GM10847 (cell line): Measurements from ENCODE around the gene ACOX2.

ENCODE experiments used
- POLR2A ChIP-seq: IDR thresholded peaks from 2 replicates; pipeline ENCODE4 v1.6.1; 2011; ENCODE audit not compliant: insufficient read length; ENCODE audit errors: extremely low read depth

Gene ACOX2

DNA sequence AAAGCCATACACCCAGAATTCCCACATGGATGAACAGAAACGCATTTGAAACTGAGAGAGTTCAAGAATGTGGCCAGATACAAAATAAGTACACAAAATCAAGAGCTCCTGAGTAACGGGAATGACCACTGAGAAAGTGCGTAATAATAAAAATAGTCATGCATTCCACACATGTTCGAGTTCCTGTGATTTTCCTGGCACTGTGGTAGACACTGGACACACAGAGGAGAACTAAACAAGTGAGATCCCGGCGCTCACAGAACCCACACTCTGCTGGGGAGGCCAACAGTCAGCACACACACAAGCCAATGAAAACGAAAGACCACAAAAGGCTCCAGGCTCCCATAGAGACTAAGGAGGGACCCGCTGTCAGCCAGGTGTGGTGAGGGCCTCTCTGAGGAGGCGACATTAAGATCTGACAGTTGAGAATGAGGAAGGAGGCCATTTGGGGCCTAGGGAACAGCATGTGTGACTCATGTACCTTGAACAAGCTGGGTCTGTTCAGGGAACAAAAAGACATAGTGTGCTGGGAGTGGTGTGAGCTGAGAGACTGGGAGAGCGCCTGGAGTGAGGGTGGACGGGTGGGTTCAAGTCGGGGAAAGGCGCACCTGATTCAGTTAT, 35.1 kb upstream of the ACOX2 start:
- no peak for TF ChIP-seq POLR2A

DNA sequence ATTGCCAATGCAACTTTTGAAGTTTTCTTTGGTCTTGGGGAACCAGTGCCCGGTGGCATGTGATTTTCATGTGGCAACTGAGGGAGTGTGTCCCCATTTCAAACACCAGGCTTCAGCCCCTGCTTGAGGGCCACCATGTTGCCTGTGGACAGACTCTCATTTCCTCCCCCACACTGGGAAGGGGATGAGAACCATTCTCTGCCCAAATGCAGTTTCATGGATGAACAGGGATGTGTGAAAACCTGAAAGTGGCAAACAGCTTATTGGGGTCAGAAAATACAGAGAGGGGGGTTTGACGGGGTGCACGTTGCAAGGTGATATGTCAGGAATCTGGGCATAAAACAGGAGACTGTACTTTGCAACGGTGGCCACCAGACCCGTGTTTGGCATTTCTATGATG, 33.9 kb upstream of the ACOX2 start:
- TF ChIP-seq POLR2A = no peak

DNA sequence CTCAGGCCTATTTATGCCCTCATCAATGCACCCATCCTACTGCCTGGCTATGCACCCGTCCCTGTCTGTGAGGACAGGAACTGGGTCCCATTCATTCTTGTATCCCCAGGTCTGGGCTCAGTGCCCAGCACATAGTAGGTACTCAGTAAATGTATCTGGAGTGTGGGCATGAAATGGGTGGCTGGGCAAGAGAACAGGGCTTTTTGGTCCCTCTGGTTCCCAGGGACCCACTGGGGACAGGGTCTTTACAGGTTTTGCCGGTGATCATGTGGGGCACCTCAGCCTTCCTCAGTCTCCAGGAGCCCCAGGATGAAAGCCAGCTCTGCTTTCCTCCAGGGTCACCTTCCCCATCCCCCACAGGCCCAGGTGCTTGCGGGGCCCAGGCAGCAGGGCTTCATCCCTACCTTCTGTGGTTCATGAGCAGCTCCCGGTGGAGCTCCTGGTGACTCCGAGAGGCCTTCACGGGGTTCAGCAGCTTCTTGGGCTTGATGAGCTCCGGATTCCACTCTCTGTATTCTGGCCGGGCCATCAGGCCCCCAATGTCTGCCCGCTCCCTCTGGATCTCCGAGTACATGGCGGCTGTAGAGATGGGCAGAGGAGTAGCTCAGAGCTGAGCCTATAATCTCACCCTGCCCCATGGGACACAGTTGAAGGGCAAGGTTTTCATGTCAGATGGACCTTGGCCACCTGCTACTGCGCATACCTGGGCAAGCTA, 32.5 kb upstream of the ACOX2 start:
- no peak for TF ChIP-seq POLR2A

DNA sequence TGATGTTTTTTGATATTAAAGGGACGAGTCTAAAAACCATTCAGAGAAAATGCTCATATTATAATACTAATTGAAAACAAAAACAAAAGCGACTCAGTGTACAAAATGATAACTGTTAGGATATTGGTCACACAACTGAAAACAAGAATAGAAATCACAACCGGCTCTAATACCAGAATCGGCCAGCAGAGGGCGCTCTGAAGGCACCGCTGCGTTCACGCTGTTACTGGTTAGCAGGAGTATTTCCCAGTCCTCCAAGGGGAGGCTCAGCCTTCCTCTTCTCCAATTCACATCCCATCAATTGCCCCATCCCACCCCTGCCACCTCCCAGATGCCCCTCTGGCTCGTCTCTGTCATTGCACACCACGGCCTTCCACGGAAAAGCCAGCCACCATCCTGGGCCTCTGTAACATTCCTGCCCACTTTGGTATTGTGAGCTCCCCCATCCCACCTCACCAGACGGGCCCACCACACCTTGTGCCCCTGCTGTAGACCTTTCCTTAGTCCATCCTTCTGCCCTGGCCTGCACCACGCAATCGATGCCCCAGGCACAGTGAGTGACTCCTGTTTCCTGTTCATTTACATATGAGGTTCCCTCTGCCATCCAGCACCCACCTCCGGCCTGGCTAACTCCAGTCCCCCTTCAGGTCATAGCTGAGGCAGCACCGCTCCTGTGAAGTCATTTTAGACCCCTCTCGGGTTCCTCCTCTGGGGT, 31.7 kb upstream of the ACOX2 start:
- no peak for TF ChIP-seq POLR2A

DNA sequence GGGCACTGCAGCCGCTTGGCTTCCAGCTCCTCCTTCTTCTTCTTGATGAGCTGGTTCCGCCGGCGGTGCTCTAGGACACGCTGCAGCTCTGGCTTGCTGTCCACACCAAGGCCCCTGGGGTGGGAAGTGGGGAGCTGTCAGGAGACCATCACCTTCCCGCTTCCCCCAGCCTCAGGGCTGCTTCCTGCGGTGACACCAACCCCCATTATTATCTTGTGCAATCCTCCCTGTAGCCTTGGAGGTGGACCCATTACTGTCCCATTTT, 30.2 kb upstream of the ACOX2 start:
- TF ChIP-seq POLR2A = no peak

DNA sequence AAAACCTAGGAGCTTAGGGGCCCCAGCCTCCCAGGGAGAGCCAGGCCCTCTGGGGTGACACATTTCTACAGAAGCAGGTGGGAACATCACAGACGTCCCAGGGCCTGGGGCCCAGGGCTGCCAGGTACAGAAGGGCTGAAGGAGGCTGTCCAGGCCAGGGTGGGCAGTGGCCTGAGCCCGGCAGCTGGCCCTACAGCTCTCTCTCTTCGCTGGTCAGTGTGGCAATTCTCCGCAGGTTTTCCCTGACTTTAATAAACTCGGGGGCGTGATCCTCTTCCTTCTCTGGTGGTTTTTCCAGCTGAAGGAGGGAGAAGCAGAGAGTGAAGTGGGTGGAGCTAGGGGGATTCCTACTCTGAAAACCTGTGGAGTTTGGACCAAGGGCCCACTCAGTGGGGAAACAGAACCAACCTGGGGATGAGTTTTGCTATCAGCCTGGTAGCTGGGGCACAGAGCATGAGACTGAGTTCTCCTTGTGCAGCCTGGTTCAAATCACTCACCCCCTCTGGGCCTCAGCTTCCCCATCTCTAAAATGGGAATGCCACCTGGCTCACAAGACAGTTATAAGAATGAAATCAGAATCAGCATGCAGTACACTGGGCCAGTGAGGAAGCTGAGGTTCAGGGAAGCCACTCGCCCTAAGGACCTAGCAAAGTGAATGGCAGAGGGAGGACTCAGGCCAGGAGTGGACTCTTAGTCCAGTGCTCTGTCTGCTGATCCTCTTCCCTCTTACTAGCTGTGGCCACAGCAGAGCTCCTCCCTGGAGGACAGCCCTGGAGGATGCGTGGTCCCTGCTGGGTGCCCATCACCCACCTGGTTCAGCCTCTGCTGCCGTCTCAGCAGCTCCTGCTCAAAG, 29.6 kb upstream of the ACOX2 start:
- TF ChIP-seq POLR2A = no peak

DNA sequence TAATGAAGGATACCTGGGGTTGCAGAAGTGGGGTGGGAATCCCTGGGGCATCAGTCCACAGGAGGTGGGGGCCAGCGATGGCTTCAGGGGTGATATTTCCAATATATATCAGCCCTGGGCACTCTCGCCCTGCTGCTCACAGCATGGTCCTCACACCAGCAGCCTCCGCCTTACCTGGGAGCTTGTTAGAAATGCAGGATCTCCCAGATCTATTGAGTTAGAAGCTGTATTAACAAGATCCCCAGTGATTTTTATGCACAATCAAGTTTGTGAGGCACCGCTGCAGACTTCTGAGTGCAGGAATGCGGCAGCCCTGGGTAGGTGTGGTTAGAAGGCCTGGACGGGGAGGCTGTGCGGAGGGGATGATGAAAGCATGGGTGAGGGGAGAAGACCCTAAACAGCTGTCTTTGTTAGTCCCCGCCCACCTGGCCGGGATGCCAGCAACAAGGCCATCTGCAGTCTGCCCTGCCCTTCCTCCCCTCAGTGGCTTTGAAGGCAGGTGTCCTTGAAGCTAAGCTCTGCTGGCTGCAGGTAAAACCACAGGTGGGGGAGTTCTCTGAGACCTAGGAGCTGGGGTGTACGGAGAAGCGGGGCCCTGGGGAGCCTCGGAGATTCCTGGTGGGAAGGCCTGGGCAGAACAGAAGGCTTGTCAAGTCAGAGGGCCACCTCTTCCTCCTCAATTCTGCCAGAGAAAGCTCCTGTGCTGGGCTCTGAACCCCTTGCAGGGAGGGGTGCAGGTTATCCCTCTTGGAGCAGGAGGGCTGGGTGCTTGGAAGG, 28.8 kb upstream of the ACOX2 start:
- no peak for TF ChIP-seq POLR2A

DNA sequence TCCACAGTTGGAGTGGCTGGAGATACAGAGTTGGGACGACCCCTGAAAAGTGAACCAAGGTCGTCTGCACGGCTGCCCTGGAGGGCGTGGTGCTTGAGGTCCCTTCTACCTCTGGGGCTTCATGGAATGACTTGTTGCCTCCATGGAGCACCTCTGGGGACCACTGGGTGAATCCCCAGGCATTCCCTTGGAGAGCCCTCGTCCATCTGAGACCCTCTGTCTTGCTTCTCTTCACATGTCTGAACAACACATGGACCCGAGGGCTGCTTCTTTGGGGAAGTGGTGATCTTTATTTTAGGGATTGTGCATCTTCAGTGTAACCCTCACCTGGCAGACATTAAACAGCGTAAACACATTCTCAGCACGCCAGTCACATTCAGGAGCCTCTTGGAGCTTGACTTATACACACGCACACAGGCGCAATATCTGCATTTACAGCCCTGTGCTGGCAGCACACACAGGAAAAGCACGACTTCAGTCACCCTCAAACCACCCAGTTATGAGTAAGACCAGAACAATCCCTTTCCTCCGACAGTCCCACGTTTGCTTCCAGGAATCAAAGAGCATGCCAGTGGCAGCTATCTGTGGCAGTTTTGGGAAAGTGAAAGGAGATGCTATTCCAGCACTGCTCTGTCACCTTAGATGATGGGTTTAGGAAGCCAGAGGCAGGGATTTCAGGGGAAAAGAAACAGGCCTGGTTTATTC, 27.6 kb upstream of the ACOX2 start:
- no peak for TF ChIP-seq POLR2A

DNA sequence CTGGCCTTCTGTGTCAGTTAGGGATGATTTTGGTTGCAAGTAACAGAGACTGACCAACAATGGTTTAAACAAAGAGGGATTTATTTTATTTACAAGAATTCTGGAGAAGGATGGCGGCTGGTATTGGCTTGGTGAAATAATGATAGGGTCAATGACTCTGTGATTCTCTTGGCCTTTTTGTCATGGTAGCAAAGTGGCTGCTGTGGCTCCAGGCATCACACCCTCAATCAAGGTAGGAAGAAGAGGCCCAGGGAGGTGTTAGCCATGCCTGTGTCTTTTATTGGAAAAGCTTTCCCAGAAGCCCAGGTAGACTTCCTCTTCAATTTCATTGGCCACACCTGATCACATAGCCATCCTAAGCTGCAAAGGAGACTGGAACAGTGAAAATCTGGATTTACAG, 27.1 kb upstream of the ACOX2 start:
- TF ChIP-seq POLR2A = no peak

DNA sequence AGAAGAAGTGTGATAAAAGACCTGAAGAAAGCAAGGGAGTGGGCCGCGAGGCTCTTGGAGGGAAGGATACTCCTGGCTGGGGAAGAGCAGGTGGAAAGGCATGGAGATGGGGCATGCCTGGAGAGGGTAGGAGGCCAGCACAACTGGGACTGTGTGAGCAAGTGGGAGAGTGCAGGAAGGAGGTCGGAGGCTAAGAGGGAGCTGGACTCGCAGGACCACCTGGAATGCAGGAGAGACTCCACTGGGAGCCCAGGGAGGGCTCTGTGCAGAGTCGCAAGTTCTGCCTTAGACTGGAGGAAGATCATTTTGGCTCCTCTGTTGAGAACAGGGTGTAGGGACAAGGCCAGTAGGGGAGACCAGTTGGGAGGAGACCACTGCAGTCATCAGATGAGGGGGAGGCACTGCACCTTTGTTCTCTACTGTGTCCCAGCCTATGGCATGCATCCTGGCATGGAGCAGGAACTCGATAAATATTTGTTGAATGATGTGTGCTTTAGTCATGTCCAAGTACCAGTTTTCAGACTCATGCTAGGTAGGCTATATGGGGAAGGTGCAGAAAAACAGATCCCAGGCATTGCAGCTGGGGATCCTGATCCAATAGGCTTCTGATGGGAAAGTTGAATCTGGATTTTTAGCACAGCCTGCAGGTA, 26.5 kb upstream of the ACOX2 start:
- no peak for TF ChIP-seq POLR2A

DNA sequence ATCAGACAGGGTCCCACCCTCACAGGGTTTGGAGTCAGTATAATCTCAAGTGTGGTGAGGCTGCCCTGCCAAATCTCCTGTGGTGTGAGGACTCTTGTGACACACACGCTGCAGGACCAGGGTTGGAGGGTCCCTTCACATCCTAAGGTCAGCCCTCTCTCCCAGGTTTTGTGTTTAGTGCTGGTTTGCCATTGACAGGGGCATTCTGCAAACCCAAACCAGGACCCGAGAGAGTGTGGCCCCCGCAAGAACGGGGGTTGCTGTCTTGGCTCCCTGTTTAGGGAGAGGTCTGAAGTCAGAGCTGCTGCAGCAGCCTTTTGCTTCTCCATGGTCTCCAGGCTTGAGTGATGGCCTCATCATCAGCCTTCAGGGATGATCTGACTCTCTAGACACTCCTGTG, 25.5 kb upstream of the ACOX2 start:
- TF ChIP-seq POLR2A = no peak

DNA sequence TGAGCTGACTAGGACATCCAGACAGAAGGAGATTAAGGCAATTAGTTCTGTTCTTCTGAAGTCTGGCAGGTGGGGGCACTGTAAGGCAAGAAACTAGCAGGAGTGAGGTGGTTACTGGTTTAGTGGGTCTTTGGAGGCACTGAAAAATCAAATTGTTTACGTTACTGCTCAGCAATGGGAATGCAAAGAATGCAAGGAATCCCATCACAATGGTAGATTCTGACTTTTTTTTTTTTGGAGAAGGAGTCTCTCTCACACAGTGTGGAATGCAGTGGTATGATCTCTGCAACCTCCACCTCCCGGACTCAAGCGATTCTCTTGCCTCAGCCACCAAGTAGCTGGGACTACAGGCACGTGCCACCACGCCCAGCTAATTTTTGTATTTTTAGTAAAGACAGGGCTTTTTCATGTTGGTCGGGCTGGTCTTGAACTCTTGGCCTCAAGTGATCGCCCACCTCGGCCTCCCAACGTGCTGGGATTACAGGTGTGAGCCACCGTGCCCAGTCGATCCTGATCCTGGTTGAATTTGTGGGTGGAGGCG, 23.9 kb upstream of the ACOX2 start:
- no peak for TF ChIP-seq POLR2A

DNA sequence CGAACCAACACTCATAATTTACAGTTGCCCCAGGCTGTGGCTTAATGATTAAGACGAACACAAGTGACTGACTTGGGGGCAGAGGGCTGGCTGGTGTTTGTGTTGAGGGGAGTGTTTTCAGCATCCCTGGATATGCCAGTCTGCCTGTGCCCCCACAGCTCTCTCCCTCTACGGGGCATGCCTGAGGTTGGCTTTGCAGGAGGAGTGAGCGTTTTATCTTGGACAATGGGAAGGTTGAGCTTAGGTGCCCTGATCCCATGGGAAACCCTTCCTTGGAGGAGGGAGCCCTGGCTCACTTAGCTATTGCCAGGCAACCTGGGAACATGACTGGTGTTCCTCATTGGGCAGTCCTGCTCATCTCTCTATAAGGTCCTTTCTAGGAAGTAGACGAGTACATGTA, 22.6 kb upstream of the ACOX2 start:
- TF ChIP-seq POLR2A = no peak

DNA sequence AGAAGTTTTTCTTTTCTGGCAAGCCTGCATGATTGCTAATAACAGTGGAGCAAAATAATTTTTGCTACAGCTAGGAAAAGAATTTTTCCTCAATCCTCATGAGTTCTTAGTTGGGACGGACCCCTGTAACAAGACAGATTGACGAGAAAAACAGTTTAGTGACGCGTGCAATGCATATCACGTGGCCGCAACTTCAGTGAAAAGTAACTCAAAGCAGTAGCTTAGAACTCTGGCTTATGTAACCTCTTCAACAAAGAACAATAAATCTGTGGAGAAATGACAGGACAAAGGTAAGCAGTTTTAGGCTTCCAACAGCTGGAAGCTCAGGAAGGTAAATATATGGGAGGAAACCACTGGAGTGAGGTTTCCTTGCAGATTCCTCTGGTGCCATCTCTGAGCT, 20.5 kb upstream of the ACOX2 start:
- no peak for TF ChIP-seq POLR2A
